Panc1 (cell line): Measurements from ENCODE around the gene FAM168B. TPM values are rescaled to one million over a fixed set of nuclear protein-coding genes. Genes with fewer than 3 reads are reported as not detected.

Experiments
- ATAC-seq: fragments of 200-7000 bp; cut with Tn5 transposase; 2 replicates; pipeline ENCODE4 v1.9.1; 2020; ENCODE audit warnings: mild to moderate bottlenecking, moderate library complexity
- BruUV-seq: library from RNA; stranded (reverse); fragments of 400-500 nt; replicated peaks from 2 replicates; lab custom pipeline; 2021; lab: Mats Ljungman, UMichigan
- CTCF ChIA-PET: fragments of 300-600 bp; sonication (Branson Sonifier 250); formaldehyde crosslinking; loops from one replicate; lab custom pipeline; 2022; ENCODE audit warnings: antibody characterized with exemption; lab: Charles Lee
- POLR2A ChIA-PET: fragments of 300-600 bp; sonication (Branson Sonifier 250); formaldehyde crosslinking; loops from one replicate; lab custom pipeline; 2022; ENCODE audit warnings: antibody characterized with exemption; lab: Charles Lee
- DNase-seq: peaks from one replicate; pipeline ENCODE4 v3.0.0-alpha.2; 2010; ENCODE audit warnings: low read depth, low spot score
- H3K27ac ChIP-seq: 2 replicates; pipeline ENCODE4 v1.5.1; 2011; ENCODE audit warnings: mild to moderate bottlenecking, low read length, inconsistent platforms
- H3K27me3 ChIP-seq: fragments of 200-500 bp; sonication (Bioruptor generic); 2 replicates; pipeline ENCODE4 v1.6.0; 2014; ENCODE audit warnings: low read length, inconsistent platforms; ENCODE audit not compliant: control insufficient read depth, insufficient read depth
- H3K36me3 ChIP-seq: fragments of 200-500 bp; sonication (Bioruptor generic); 2 replicates; pipeline ENCODE4 v1.5.1; 2014; ENCODE audit warnings: inconsistent platforms, mild to moderate bottlenecking, low read length, moderate library complexity; ENCODE audit not compliant: control insufficient read depth, insufficient read depth
- H3K4me1 ChIP-seq: 2 replicates; pipeline ENCODE4 v1.5.1; 2011; ENCODE audit warnings: inconsistent platforms, mild to moderate bottlenecking, low read length, moderate library complexity; ENCODE audit not compliant: control insufficient read depth, insufficient read depth
- H3K4me3 ChIP-seq, 2 experiments: 2 replicates each; pipeline ENCODE4 v1.5.1; 2011 to 2012; ENCODE audit warnings: low read depth in 2 of 2, low read length in 2 of 2, mild to moderate bottlenecking in 2 of 2, inconsistent platforms in 1 of 2, moderate library complexity in 1 of 2
- H3K9me3 ChIP-seq: fragments of 200-500 bp; sonication (Bioruptor generic); 2 replicates; pipeline ENCODE4 v1.5.1; 2014; ENCODE audit warnings: low read depth, mild to moderate bottlenecking, inconsistent platforms, low read length, moderate library complexity; ENCODE audit not compliant: control insufficient read depth, insufficient read depth
- POLR2AphosphoS5 ChIP-seq: IDR thresholded peaks from 2 replicates; pipeline ENCODE4 v1.6.1; 2012; ENCODE audit warnings: mild to moderate bottlenecking, low read depth, low read length, moderate library complexity
- SIN3A ChIP-seq: IDR thresholded peaks from 2 replicates; pipeline ENCODE4 v1.6.1; 2012; ENCODE audit warnings: low read depth, mild to moderate bottlenecking, low read length, moderate library complexity, borderline replicate concordance; ENCODE audit not compliant: insufficient read depth
- TCF7L2 ChIP-seq: IDR thresholded peaks from 2 replicates; pipeline ENCODE4 v1.6.1; 2011; ENCODE audit warnings: mild to moderate bottlenecking, low read depth, low read length, inconsistent platforms
- in situ Hi-C: cut with HindIII; loops from 2 replicates; pipeline ENCODE4 v1.10.0; 2016; ENCODE audit warnings: low sequenced_read_pairs, low pct_unique_long_range_greater_than_20kb
- intact Hi-C: fragments of 100-400 bp; cut with micrococcal nuclease; formaldehyde crosslinking; loops from one replicate; pipeline ENCODE4 v1.10.0; 2022; ENCODE audit not compliant: unreplicated experiment
- total RNA-seq: library from RNA; stranded (reverse); gene quantifications from one replicate; pipeline ENCODE4 v1.2.1, GENCODE V29; 2021; ENCODE audit not compliant: unreplicated experiment
- TF ChIP-seq, protein P1 (sequence below): fragments of 450-650 bp; IDR thresholded peaks from 2 replicates; pipeline ENCODE4 v1.5.1; 2017; ENCODE audit warnings: mild to moderate bottlenecking
- TF ChIP-seq, protein P2 (sequence below), 2 experiments: IDR thresholded peaks; 2 replicates each; pipeline ENCODE4 v1.6.1; 2011 to 2012; ENCODE audit warnings: low read depth in 2 of 2, control low read depth in 1 of 2, low read length in 1 of 2, mild to moderate bottlenecking in 1 of 2, moderate library complexity in 1 of 2; ENCODE audit not compliant: insufficient read depth in 1 of 2

FAM168B gene
- total RNA-seq, 1 experiment from 2014 or later: 137 TPM

DNA sequence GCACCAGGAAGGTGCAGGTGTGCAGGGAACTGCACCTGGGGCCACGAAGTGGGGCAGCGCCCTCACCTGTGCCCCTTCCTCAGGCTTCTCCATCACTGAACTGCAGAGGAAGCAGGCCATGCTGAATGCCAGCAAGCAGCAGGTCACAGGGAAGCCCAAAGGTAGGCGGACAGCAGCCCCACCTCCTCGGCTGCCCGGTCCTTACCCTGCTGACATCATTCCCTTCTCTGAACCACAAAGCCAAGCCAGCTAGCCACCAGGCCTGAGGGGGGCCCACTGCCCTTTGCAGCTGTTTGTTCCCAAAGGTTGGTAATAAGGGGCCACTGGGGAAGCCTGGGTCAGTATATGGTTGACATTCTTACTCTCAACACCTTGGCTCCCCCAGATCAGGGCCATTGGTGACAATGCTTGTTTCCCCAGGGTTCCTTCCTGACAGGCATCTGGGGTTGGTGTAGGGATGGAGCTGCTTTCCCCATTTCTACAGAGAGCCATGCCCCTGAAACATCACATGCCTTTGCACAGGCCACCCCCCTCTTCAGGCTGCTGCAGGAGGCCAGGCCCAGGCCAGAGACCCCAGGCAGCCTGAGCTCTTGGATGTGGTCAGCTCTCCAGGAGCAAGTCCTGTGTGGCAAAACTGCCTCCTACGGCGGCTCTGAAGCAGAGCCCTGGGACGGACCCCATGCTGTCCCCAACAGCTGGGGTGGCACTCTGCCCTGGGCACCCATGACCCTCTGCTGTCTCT is 47.8 kb downstream of the FAM168B start:
- no peak for TF ChIP-seq SIN3A
- TF ChIP-seq TCF7L2: no peak
- TF ChIP-seq, protein P1, sequence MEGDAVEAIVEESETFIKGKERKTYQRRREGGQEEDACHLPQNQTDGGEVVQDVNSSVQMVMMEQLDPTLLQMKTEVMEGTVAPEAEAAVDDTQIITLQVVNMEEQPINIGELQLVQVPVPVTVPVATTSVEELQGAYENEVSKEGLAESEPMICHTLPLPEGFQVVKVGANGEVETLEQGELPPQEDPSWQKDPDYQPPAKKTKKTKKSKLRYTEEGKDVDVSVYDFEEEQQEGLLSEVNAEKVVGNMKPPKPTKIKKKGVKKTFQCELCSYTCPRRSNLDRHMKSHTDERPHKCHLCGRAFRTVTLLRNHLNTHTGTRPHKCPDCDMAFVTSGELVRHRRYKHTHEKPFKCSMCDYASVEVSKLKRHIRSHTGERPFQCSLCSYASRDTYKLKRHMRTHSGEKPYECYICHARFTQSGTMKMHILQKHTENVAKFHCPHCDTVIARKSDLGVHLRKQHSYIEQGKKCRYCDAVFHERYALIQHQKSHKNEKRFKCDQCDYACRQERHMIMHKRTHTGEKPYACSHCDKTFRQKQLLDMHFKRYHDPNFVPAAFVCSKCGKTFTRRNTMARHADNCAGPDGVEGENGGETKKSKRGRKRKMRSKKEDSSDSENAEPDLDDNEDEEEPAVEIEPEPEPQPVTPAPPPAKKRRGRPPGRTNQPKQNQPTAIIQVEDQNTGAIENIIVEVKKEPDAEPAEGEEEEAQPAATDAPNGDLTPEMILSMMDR: no peak
- no peak for TF ChIP-seq POLR2AphosphoS5
- TF ChIP-seq, protein P2, sequence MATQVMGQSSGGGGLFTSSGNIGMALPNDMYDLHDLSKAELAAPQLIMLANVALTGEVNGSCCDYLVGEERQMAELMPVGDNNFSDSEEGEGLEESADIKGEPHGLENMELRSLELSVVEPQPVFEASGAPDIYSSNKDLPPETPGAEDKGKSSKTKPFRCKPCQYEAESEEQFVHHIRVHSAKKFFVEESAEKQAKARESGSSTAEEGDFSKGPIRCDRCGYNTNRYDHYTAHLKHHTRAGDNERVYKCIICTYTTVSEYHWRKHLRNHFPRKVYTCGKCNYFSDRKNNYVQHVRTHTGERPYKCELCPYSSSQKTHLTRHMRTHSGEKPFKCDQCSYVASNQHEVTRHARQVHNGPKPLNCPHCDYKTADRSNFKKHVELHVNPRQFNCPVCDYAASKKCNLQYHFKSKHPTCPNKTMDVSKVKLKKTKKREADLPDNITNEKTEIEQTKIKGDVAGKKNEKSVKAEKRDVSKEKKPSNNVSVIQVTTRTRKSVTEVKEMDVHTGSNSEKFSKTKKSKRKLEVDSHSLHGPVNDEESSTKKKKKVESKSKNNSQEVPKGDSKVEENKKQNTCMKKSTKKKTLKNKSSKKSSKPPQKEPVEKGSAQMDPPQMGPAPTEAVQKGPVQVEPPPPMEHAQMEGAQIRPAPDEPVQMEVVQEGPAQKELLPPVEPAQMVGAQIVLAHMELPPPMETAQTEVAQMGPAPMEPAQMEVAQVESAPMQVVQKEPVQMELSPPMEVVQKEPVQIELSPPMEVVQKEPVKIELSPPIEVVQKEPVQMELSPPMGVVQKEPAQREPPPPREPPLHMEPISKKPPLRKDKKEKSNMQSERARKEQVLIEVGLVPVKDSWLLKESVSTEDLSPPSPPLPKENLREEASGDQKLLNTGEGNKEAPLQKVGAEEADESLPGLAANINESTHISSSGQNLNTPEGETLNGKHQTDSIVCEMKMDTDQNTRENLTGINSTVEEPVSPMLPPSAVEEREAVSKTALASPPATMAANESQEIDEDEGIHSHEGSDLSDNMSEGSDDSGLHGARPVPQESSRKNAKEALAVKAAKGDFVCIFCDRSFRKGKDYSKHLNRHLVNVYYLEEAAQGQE (IDR thresholded peaks at IDR 0.05; ENCODE audit: insufficient read depth in 1 of 2, low read depth in 2 of 2, low read length in 1 of 2): no peak
- no TSS peak for BruUV-seq
- Histone ChIP-seq H3K9me3 (no peaks in the 10 kb centered on the region), H3K27me3 (no peaks in the 10 kb centered on the region), H3K27ac (no peak overlapping the region), H3K4me3 (no peak overlapping the region), H3K36me3 (peaks cover 3% of the 10 kb centered on the region; the same call in 1 of the 2 replicates), H3K4me1 (no peaks in the 10 kb centered on the region)
- in situ Hi-C loops (no loop called here), intact Hi-C loops (no loop called here)
- CTCF ChIA-PET: no interaction called here
- POLR2A ChIA-PET: no interaction called here
- DNase-seq: no peak
- no peak; the same call in 1 of the 2 replicates for ATAC-seq

DNA sequence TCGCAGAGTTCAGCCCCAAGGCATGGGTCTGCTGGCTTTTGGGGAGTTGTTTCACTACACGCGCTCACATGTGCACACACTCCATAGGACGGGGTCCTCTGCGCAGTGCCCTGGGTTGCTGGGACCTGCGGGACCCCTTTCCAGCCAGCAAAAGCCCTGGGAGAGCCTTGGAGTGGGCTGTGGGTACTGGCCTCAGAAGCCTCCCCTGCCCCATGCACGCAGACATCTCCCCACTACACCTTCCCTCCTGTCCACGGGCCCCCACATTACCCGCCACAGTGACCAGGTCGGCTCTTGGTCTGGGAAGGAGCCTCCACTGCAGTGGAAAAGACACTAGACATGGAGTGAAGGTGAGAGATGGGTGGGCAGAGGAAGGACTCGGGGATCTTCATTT is 48.5 kb downstream of the FAM168B start:
- ChIA-PET POLR2A (no interaction called here), CTCF (no interaction called here)
- intact Hi-C loops (no loop called here), in situ Hi-C loops (no loop called here)
- BruUV-seq: no TSS peak
- no peak overlapping the region for H3K4me3 ChIP-seq
- no peaks in the 10 kb centered on the region for H3K9me3 ChIP-seq
- DNase-seq: no peak
- H3K27me3 ChIP-seq: no peaks in the 10 kb centered on the region
- H3K27ac ChIP-seq: no peak overlapping the region
- peaks cover 3% of the 10 kb centered on the region; the same call in 1 of the 2 replicates for H3K36me3 ChIP-seq
- TF ChIP-seq POLR2AphosphoS5: no peak
- TF ChIP-seq, protein P1: no peak
- TF ChIP-seq, protein P2 (IDR thresholded peaks at IDR 0.05; ENCODE audit: insufficient read depth in 1 of 2, low read depth in 2 of 2, low read length in 1 of 2): no peak
- no peak for TF ChIP-seq SIN3A
- TF ChIP-seq TCF7L2: no peak
- no peaks in the 10 kb centered on the region for H3K4me1 ChIP-seq
- ATAC-seq: no peak
